Keratinocyte (primary cell): ENCODE measurements around the gene LARGE1. TPM values are rescaled to one million over a fixed set of nuclear protein-coding genes. Genes with fewer than 3 reads are reported as not detected.

Experiments used
- DNase-seq: peaks from one replicate; pipeline ENCODE4 v3.0.0-alpha.2; 2011; ENCODE audit warnings: low read depth, missing footprints, low spot score
- FAIRE-seq: peaks from 2 replicates; lab custom pipeline; 2011; peaks lifted over from hg19 to GRCh38; lab: Jason Lieb, UNC
- H2AFZ ChIP-seq: 2 replicates; pipeline ENCODE4 v1.6.0; 2012; ENCODE audit warnings: low read length, control low read depth, inconsistent platforms; ENCODE audit not compliant: control insufficient read depth
- H3K27ac ChIP-seq: 2 replicates; pipeline ENCODE4 v1.5.1; 2011; ENCODE audit warnings: low read length; ENCODE audit not compliant: control insufficient read depth, insufficient read depth
- H3K27me3 ChIP-seq: 3 replicates; pipeline ENCODE4 v1.6.0; 2011; ENCODE audit warnings: low read length; ENCODE audit not compliant: control insufficient read depth, insufficient read depth; ENCODE audit errors: extremely low read depth
- H3K36me3 ChIP-seq, 2 experiments: 2 replicates in 1 of 2; 3 replicates in 1 of 2; pipeline ENCODE4 v1.5.1; 2011; ENCODE audit warnings: low read length in 2 of 2, mild to moderate bottlenecking in 1 of 2; ENCODE audit not compliant: control insufficient read depth in 2 of 2, insufficient read depth in 2 of 2; ENCODE audit errors: extremely low read depth in 1 of 2
- H3K4me1 ChIP-seq: 3 replicates; pipeline ENCODE4 v1.5.1; 2011; ENCODE audit warnings: low read length; ENCODE audit not compliant: control insufficient read depth, insufficient read depth; ENCODE audit errors: extremely low read depth
- H3K4me2 ChIP-seq: 3 replicates; pipeline ENCODE4 v1.6.0; 2011; ENCODE audit warnings: low read depth, low read length; ENCODE audit not compliant: control insufficient read depth, insufficient read depth; ENCODE audit errors: extremely low read depth
- H3K4me3 ChIP-seq, 3 experiments: fragments of 200-600 bp in 1 of 3; sonication (generic) in 1 of 3; 2 replicates in 2 of 3; 3 replicates in 1 of 3; pipeline ENCODE4 v1.5.1; 2011 to 2016; ENCODE audit warnings: low read length in 3 of 3, mild to moderate bottlenecking in 3 of 3, control low read depth in 2 of 3, inconsistent platforms in 1 of 3, low read depth in 1 of 3, mixed read lengths in 1 of 3, mixed run types in 1 of 3, moderate library complexity in 1 of 3; ENCODE audit not compliant: control insufficient read depth in 2 of 3, insufficient read depth in 2 of 3; ENCODE audit errors: extremely low read depth in 1 of 3
- H3K79me2 ChIP-seq: 2 replicates; pipeline ENCODE4 v1.6.0; 2012; ENCODE audit warnings: low read length; ENCODE audit not compliant: control insufficient read depth, insufficient read depth
- H3K9ac ChIP-seq: 3 replicates; pipeline ENCODE4 v1.6.0; 2011; ENCODE audit warnings: low read length; ENCODE audit not compliant: control insufficient read depth, insufficient read depth; ENCODE audit errors: extremely low read depth
- H3K9me1 ChIP-seq: 3 replicates; pipeline ENCODE4 v1.6.0; 2011; ENCODE audit warnings: low read length; ENCODE audit not compliant: control insufficient read depth, insufficient read depth; ENCODE audit errors: extremely low read depth
- H3K9me3 ChIP-seq: 2 replicates; pipeline ENCODE4 v1.5.1; 2012; ENCODE audit warnings: low read depth, low read length; ENCODE audit not compliant: control insufficient read depth
- H4K20me1 ChIP-seq: 3 replicates; pipeline ENCODE4 v1.6.0; 2011; ENCODE audit warnings: low read length; ENCODE audit not compliant: control insufficient read depth, insufficient read depth; ENCODE audit errors: extremely low read depth
- EZH2 ChIP-seq: IDR thresholded peaks from one replicate; pipeline ENCODE4 v1.6.1; 2012; ENCODE audit warnings: inconsistent platforms, mild to moderate bottlenecking, low read length, moderate library complexity
- dilution Hi-C: fragments of 300-500 bp; cut with MboI; formaldehyde crosslinking; loops from one replicate; pipeline ENCODE4 v1.7.0; 2020; ENCODE audit warnings: low sequenced_read_pairs; ENCODE audit not compliant: extremely low pct_ligation_motif_present
- polyA plus RNA-seq, 5 experiments: library from polyadenylated mRNA; depleted of rRNA in 3 of 5; stranded (reverse) in 3 of 5; stranded (forward) in 1 of 5; unstranded in 1 of 5; fragments of >200 nt; gene quantifications; 1 replicate in 1 of 5; 2 replicates in 3 of 5; 3 replicates in 1 of 5; pipeline versions ENCODE4 v1.2.1 to v1.2.3, GENCODE V29; 2011 to 2012; ENCODE audit warnings: missing spikeins in 2 of 5, low read depth in 1 of 5, low replicate concordance in 1 of 5
- TF ChIP-seq, protein P1 (sequence below), 3 experiments: IDR thresholded peaks in 1 of 3; conservative IDR thresholded peaks in 1 of 3; optimal IDR thresholded peaks in 1 of 3; 2 replicates in 2 of 3; 3 replicates in 1 of 3; pipeline versions ENCODE3 to v1.5.1; 2011; ENCODE audit warnings: low read length in 3 of 3, mild to moderate bottlenecking in 3 of 3, moderate library complexity in 2 of 3, control low read depth in 1 of 3, inconsistent platforms in 1 of 3; ENCODE audit not compliant: insufficient read depth in 2 of 3; ENCODE audit errors: extremely low read depth in 1 of 3

Gene LARGE1
- polyA plus RNA-seq, 1 donor (not counting 4 experiments of a cell fraction or from before 2014, with no cell fraction given): 4.5 TPM

DNA sequence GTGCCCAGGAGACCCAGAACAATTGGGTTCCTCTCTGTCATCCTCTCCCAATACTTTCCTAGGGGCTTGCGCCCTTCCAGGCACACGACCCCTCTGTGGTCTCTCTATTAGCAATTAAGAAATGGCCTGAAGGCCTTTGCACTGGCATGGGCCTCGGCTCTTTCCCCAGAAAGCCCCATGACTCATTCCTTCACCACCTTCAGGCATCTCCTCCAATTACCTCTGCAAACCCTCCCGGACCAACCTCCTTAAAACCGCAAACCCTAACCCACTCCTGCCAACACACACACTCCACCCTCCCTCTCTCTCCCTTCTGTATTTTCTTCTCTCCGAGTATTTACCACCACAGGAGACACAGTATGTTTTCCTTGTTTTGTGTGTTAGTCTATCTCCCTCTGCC lies 36.7 kb downstream of the LARGE1 start:
- Histone ChIP-seq H3K4me2 (peak overlapping the region; percentile 25), H3K27ac (no peak overlapping the region)
- no peak for DNase-seq

DNA sequence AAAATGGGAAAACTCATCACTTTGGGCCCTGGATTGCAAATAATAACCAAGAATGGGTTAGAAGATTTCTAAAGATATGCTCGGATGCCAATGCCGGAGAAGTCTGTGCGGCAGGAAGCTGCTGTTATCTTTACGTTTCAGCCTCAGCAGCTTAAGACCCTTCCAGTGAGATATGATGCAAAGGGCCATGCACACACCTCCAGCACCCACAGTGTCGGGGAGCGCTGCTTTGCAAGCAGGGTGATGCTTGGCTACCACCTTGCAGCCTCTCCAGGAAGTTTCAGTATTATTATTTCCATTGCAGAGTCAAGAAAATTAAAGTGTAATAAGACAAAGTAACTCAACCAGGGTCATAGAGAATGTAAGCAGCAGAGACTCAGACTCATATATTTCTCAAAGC lies 37.3 kb downstream of the LARGE1 start:
- H3K4me1 ChIP-seq: peaks cover 13% of the 10 kb centered on the region
- TF ChIP-seq, protein P1, sequence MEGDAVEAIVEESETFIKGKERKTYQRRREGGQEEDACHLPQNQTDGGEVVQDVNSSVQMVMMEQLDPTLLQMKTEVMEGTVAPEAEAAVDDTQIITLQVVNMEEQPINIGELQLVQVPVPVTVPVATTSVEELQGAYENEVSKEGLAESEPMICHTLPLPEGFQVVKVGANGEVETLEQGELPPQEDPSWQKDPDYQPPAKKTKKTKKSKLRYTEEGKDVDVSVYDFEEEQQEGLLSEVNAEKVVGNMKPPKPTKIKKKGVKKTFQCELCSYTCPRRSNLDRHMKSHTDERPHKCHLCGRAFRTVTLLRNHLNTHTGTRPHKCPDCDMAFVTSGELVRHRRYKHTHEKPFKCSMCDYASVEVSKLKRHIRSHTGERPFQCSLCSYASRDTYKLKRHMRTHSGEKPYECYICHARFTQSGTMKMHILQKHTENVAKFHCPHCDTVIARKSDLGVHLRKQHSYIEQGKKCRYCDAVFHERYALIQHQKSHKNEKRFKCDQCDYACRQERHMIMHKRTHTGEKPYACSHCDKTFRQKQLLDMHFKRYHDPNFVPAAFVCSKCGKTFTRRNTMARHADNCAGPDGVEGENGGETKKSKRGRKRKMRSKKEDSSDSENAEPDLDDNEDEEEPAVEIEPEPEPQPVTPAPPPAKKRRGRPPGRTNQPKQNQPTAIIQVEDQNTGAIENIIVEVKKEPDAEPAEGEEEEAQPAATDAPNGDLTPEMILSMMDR (optimal IDR thresholded peaks at IDR 0.05 in 1 of 3, IDR thresholded peaks at IDR 0.05 in 1 of 3, conservative IDR thresholded peaks at IDR 0.05 in 1 of 3; ENCODE audit: extremely low read depth in 1 of 3, insufficient read depth in 2 of 3, low read length in 3 of 3): no peak
- TF ChIP-seq EZH2: no peak
- no peaks in the 10 kb centered on the region for H3K9me1 ChIP-seq
- no peak overlapping the region for H2AFZ ChIP-seq
- FAIRE-seq (no peak), DNase-seq (no peak)
- dilution Hi-C loops: no loop called here
- H3K79me2 ChIP-seq: no peaks in the 10 kb centered on the region
- H3K4me2 ChIP-seq: no peak overlapping the region
- no peaks in the 10 kb centered on the region for H3K27me3 ChIP-seq
- no peaks in the 10 kb centered on the region for H3K36me3 ChIP-seq
- no peak overlapping the region for H3K9ac ChIP-seq
- no peaks in the 10 kb centered on the region for H3K9me3 ChIP-seq
- peaks cover 11% of the 10 kb centered on the region for H4K20me1 ChIP-seq
- no peak overlapping the region for H3K27ac ChIP-seq
- no peak overlapping the region for H3K4me3 ChIP-seq

More for the DNA sequence above, 36.7 kb downstream of the LARGE1 start:
- dilution Hi-C loops: no loop called here
- H3K4me1 ChIP-seq: peaks cover 13% of the 10 kb centered on the region
- no peak overlapping the region for H2AFZ ChIP-seq
- FAIRE-seq: peak; percentile 84
- H3K4me3 ChIP-seq: no peak overlapping the region
- H3K79me2 ChIP-seq: no peaks in the 10 kb centered on the region
- H3K9me3 ChIP-seq: no peaks in the 10 kb centered on the region
- no peak overlapping the region for H3K9ac ChIP-seq
- TF ChIP-seq, protein P1 (optimal IDR thresholded peaks at IDR 0.05 in 1 of 3, IDR thresholded peaks at IDR 0.05 in 1 of 3, conservative IDR thresholded peaks at IDR 0.05 in 1 of 3; ENCODE audit: extremely low read depth in 1 of 3, insufficient read depth in 2 of 3, low read length in 3 of 3): no peak
- TF ChIP-seq EZH2: no peak
- peaks cover 11% of the 10 kb centered on the region for H4K20me1 ChIP-seq
- no peaks in the 10 kb centered on the region for H3K9me1 ChIP-seq
- no peaks in the 10 kb centered on the region for H3K36me3 ChIP-seq
- no peaks in the 10 kb centered on the region for H3K27me3 ChIP-seq
